ENCODE results near the gene TBC1D2B.

DNA sequence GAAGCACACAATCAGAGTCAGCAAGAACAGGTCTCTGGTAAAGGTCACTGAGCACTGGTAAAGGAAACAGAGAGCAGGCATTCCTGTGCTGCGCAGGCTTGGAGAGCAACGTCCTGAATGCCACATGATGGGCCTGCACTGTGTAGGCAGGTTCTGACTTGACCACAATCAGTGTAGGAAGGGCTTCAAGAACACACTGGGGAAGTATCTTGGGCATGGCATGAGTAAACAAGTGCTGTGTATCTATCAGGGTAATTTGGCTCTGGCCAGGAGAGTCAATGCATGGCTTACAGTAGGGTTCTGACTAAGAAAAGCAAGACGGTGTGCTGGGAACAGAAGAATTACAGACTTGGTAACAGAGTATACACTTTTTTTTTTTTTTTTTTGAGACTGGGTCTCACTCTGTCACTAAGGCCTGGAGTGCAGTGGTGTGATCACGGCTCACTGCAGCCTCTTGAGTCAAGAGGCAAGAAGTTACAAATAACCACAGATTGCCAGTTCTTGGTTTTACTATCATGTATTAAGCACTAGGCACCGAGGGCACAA, 30.6 kb downstream of the TBC1D2B start:
- TF ChIP-seq POLR2A (IDR thresholded peaks at IDR 0.05) = no peak
- TF ChIP-seq, protein P1, sequence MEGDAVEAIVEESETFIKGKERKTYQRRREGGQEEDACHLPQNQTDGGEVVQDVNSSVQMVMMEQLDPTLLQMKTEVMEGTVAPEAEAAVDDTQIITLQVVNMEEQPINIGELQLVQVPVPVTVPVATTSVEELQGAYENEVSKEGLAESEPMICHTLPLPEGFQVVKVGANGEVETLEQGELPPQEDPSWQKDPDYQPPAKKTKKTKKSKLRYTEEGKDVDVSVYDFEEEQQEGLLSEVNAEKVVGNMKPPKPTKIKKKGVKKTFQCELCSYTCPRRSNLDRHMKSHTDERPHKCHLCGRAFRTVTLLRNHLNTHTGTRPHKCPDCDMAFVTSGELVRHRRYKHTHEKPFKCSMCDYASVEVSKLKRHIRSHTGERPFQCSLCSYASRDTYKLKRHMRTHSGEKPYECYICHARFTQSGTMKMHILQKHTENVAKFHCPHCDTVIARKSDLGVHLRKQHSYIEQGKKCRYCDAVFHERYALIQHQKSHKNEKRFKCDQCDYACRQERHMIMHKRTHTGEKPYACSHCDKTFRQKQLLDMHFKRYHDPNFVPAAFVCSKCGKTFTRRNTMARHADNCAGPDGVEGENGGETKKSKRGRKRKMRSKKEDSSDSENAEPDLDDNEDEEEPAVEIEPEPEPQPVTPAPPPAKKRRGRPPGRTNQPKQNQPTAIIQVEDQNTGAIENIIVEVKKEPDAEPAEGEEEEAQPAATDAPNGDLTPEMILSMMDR (IDR thresholded peaks at IDR 0.05) = no peak

Measured in lower leg skin (tissue), 3 donors.